K562 (cell line): ENCODE results near the gene ZSWIM9. TPM values are rescaled to one million over a fixed set of nuclear protein-coding genes. Genes with fewer than 3 reads are reported as not detected.

Experiments used
- ATAC-seq: fragments of 200-7000 bp; cut with Tn5 transposase; 3 replicates; pipeline ENCODE4 v1.9.1; 2020; ENCODE audit warnings: moderate library complexity
- BruUV-seq: library from RNA; stranded (reverse); fragments of 400-500 nt; replicated peaks from 2 replicates; lab custom pipeline; 2021; lab: Mats Ljungman, UMichigan
- CTCF ChIA-PET: fragments of 300-600 bp; formaldehyde crosslinking; extraction: SDS; loops from one replicate; lab custom pipeline; 2021; ENCODE audit warnings: low intra/inter-chr PET ratio; lab: Yijun Ruan, JAX
- POLR2A ChIA-PET: fragments of 300-600, 350-650 bp; sonication (Branson Sonifier 250); formaldehyde crosslinking; extraction: SDS; loops from one replicate; lab custom pipeline; 2021; ENCODE audit warnings: antibody characterized with exemption, inconsistent platforms; lab: Yijun Ruan, JAX
- DNase-seq, 4 experiments: peaks; one replicate each; pipeline versions ENCODE4 v3.0.0 to v3.0.0-alpha.2; 2011 to 2018; ENCODE audit warnings: low spot score in 3 of 4, mixed read lengths in 3 of 4; ENCODE audit errors: extremely low read depth in 1 of 4
- FAIRE-seq: peaks from 2 replicates; lab custom pipeline; 2011; peaks lifted over from hg19 to GRCh38; lab: Jason Lieb, UNC
- H2AFZ ChIP-seq: 2 replicates; pipeline ENCODE4 v1.6.0; 2011; ENCODE audit warnings: low read depth, low read length, control low read depth, inconsistent platforms
- H3K27ac ChIP-seq: fragments of 200-600 bp; 3 replicates; pipeline ENCODE4 v1.8.0; 2011; ENCODE audit warnings: low read depth, mild to moderate bottlenecking, control low read depth, inconsistent platforms, low read length, moderate library complexity, mixed read lengths; ENCODE audit errors: extremely low read depth
- H3K27me3 ChIP-seq, 2 experiments: fragments of 300-600 bp in 1 of 2; 2 replicates in 1 of 2; 3 replicates in 1 of 2; pipeline versions ENCODE4 v1.6.0 to v1.8.0; 2011; ENCODE audit warnings: inconsistent platforms in 2 of 2, low read length in 2 of 2, mild to moderate bottlenecking in 1 of 2, mixed read lengths in 1 of 2, moderate library complexity in 1 of 2; ENCODE audit not compliant: control insufficient read depth in 2 of 2, insufficient read depth in 2 of 2
- H3K36me3 ChIP-seq: fragments of 300-600 bp; 3 replicates; pipeline ENCODE4 v1.8.0; 2011; ENCODE audit warnings: mild to moderate bottlenecking, low read length, inconsistent platforms; ENCODE audit not compliant: control insufficient read depth, insufficient read depth
- H3K4me1 ChIP-seq, 2 experiments: fragments of 200-600 bp in 1 of 2; replicated peaks in 1 of 2; 2 replicates in 1 of 2; 3 replicates in 1 of 2; pipeline versions ENCODE4 v1.5.1 to v1.8.0; 2011; ENCODE audit warnings: inconsistent platforms in 2 of 2, low read length in 2 of 2, mild to moderate bottlenecking in 1 of 2, mixed read lengths in 1 of 2, moderate library complexity in 1 of 2; ENCODE audit not compliant: control insufficient read depth in 2 of 2, insufficient read depth in 2 of 2
- H3K4me2 ChIP-seq: 2 replicates; pipeline ENCODE4 v1.6.1; 2011; ENCODE audit warnings: low read length, control low read depth, inconsistent platforms, mixed read lengths; ENCODE audit not compliant: insufficient read depth
- H3K4me3 ChIP-seq: fragments of 200-600 bp; sonication (generic), shearing (Covaris generic); 2 replicates; pipeline ENCODE4 v1.5.1; 2016; ENCODE audit warnings: control low read depth, inconsistent platforms
- H3K79me2 ChIP-seq: fragments of 200-600 bp; 3 replicates; pipeline ENCODE4 v1.8.0; 2011; ENCODE audit warnings: low read length, inconsistent platforms; ENCODE audit not compliant: control insufficient read depth, insufficient read depth
- H3K9ac ChIP-seq, 2 experiments: 2 replicates each; pipeline versions ENCODE4 v1.6.0 to v1.6.1; 2011; ENCODE audit warnings: low read depth in 2 of 2, low read length in 2 of 2, control low read depth in 1 of 2, inconsistent platforms in 1 of 2, mild to moderate bottlenecking in 1 of 2, mixed read lengths in 1 of 2; ENCODE audit not compliant: insufficient read depth in 1 of 2
- H3K9me1 ChIP-seq: one replicate; pipeline ENCODE4 v1.6.0; 2011; ENCODE audit warnings: inconsistent platforms, mild to moderate bottlenecking, low read length, moderate library complexity; ENCODE audit not compliant: control insufficient read depth, insufficient read depth
- H3K9me3 ChIP-seq: replicated peaks from 2 replicates; pipeline ENCODE4 v1.5.1; 2011; ENCODE audit warnings: low read depth, low read length, inconsistent platforms; ENCODE audit not compliant: control insufficient read depth, insufficient read depth
- H4K20me1 ChIP-seq: replicated peaks from 2 replicates; pipeline ENCODE4 v1.6.1; 2011; ENCODE audit warnings: low read length, inconsistent platforms, mixed read lengths; ENCODE audit not compliant: control insufficient read depth, insufficient read depth
- CBFA2T2 ChIP-seq: fragments of 450-650 bp; conservative IDR thresholded peaks from 2 replicates; pipeline ENCODE4 v1.6.1; 2017; ENCODE audit warnings: mild to moderate bottlenecking
- CREB1 ChIP-seq, 2 experiments: sonication (generic) in 1 of 2; formaldehyde crosslinking in 1 of 2; IDR thresholded peaks; 2 replicates each; pipeline versions ENCODE4 v1.6.1 to v1.8.0; 2012 to 2022; ENCODE audit warnings: inconsistent platforms in 1 of 2, mild to moderate bottlenecking in 1 of 2, missing genetic modification reagents in 1 of 2, moderate library complexity in 1 of 2
- FOXO4 ChIP-seq: fragments of 450-650 bp; formaldehyde crosslinking; IDR thresholded peaks from 2 replicates; pipeline ENCODE4 v1.4.0; 2020; ENCODE audit warnings: mild to moderate bottlenecking, moderate library complexity
- RBFOX2 ChIP-seq: fragments of 200-400 bp; formaldehyde crosslinking; IDR thresholded peaks from 2 replicates; pipeline ENCODE4 v1.6.1; 2017; ENCODE audit warnings: low read depth, mild to moderate bottlenecking, low read length, moderate library complexity
- SMARCA4 ChIP-seq: fragments of 450-650 bp; IDR thresholded peaks from 2 replicates; pipeline ENCODE4 v1.6.1; 2016
- SP2 ChIP-seq: IDR thresholded peaks from 2 replicates; pipeline ENCODE4 v1.6.1; 2011; ENCODE audit warnings: mild to moderate bottlenecking, low read depth, low read length, moderate library complexity; ENCODE audit not compliant: poor library complexity, severe bottlenecking; ENCODE audit errors: extremely low read depth
- U2AF2 ChIP-seq: fragments of 200-400 bp; formaldehyde crosslinking; optimal IDR thresholded peaks from 2 replicates; pipeline ENCODE3; 2017; ENCODE audit warnings: low read depth, mild to moderate bottlenecking, low read length
- USF1 ChIP-seq: sonication (generic); formaldehyde crosslinking; IDR thresholded peaks from 2 replicates; pipeline ENCODE4 v1.9.0; 2022; ENCODE audit warnings: mild to moderate bottlenecking, missing genetic modification reagents
- ZNF274 ChIP-seq: IDR thresholded peaks from 2 replicates; pipeline ENCODE4 v1.6.1; 2011; ENCODE audit warnings: low read depth, mild to moderate bottlenecking, low read length, moderate library complexity, borderline replicate concordance
- WGBS: fragments of 100-300 bp; shearing (Covaris generic); methylation state at CpG from one replicate; pipeline ENCODE4 v1.1.6; 2016; ENCODE audit warnings: low coverage, mixed read lengths; ENCODE audit not compliant: insufficient coverage; ENCODE audit errors: missing lambda C conversion rate; 5-methylcytosine and 5-hydroxymethylcytosine counted together
- in situ Hi-C: fragments of 300-500 bp; cut with MboI; formaldehyde crosslinking; loops from 4 replicates; pipeline ENCODE4 v1.15.0; 2018; ENCODE audit warnings: inconsistent platforms, mixed read lengths
- intact Hi-C: fragments of 100-400 bp; cut with micrococcal nuclease; formaldehyde crosslinking; loops from 2 replicates; pipeline ENCODE4 v1.14.2; 2022
- polyA plus RNA-seq, 8 experiments: library from polyadenylated mRNA; depleted of rRNA in 4 of 8; stranded (reverse) in 5 of 8; unstranded in 3 of 8; fragments of >200 nt; fragmentation: Nextera tagmentation in 2 of 8; fragmentation: Illumina TruSeq in 1 of 8; extraction: Ambion mirVana in 2 of 8; extraction: Trizol in 1 of 8; gene quantifications; 2 replicates each; pipeline versions ENCODE4 v1.2.1 to v1.2.3, GENCODE V29; 2011 to 2014; ENCODE audit warnings: inconsistent platforms in 1 of 8, missing spikeins in 1 of 8
- total RNA-seq, 7 experiments: library from RNA; depleted of rRNA in 6 of 7; stranded (reverse); fragments of >200 nt in 6 of 7; fragmentation: Illumina TruSeq in 2 of 7; extraction: Trizol in 2 of 7; gene quantifications; 2 replicates each; pipeline versions ENCODE4 v1.2.1 to v1.2.3, GENCODE V29; 2011 to 2021; ENCODE audit warnings: low replicate concordance in 1 of 7

ZSWIM9 gene
- total and polyA plus RNA-seq, 9 of the 15 experiments (the other 6 are each of a cell fraction or from before 2014, with no cell fraction given): 0.04 to 1.4 (median 0.34) TPM; not detected in 1

DNA sequence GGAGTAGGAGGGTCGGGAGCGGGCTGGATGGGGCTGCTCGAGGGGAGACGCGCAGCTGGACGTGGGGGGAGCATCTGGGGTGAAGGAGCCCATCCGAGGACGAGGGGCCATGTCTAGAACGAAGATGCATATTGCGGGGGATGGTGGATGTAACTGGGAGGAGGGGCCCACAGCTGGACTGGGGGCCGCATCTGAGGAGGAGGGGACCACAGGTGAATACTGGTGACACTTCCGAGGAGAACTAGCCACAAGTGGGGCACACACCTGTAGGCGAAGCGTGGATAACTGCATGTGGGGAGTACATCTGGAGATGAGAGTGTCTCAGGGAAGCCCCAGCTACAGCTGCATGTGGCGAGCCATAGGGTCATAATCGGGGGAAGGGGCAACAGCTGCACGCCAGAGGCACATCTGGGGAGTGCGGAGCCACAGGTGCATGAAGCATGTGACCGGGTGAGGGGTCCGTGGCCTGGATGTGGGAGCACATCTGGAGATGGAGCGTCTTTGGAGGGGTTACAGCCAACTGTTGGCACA lies 402 bp downstream of the ZSWIM9 start:
- CTCF ChIA-PET: no interaction called here
- Histone ChIP-seq H3K9ac (peak overlapping the region; percentile 98 to 100), H4K20me1 (peaks cover 8% of the 10 kb centered on the region; the same call in 1 of the 2 replicates), H3K9me1 (no peaks in the 10 kb centered on the region), H3K79me2 (peaks cover 39% of the 10 kb centered on the region), H2AFZ (peak overlapping the region; percentile 73), H3K4me3 (peak overlapping the region; percentile 99), H3K27me3 (no peaks in the 10 kb centered on the region), H3K36me3 (peaks cover 15% of the 10 kb centered on the region), H3K27ac (peak overlapping the region; percentile 42; the same call in 2 of the 3 replicates), H3K9me3 (no peaks in the 10 kb centered on the region), H3K4me1 (peaks cover 7 to 22% of the 10 kb centered on the region in 2 experiments; a peak in 3 of 5 replicates), H3K4me2 (peak overlapping the region; percentile 90)
- ATAC-seq (no peak; the same call in 2 of the 3 replicates), FAIRE-seq (no peak), DNase-seq (peak in 1 of 4 experiments; percentile 14)
- intact Hi-C loops: no loop called here
- in situ Hi-C loops: no loop called here
- 23% methylated on average over 13 of the region's 21 CpGs for WGBS
- POLR2A ChIA-PET: interaction anchor here (1.1 to 1.2 kb wide), 2 partner anchors 33 to 45 kb away, joined by 3 read pairs; no protein-coding TSS in a partner anchor
- BruUV-seq: TSS peak; percentile 44
- no peak for TF ChIP-seq SP2
- no peak for TF ChIP-seq SMARCA4
- TF ChIP-seq RBFOX2: no peak
- no peak for TF ChIP-seq CREB1 (IDR thresholded peaks at IDR 0.05)
- TF ChIP-seq CREB1 (CRISPR knock-in tag; IDR thresholded peaks at IDR 0.05): no peak
- TF ChIP-seq U2AF2: no peak
- TF ChIP-seq ZNF274: no peak
- TF ChIP-seq FOXO4: no peak
- TF ChIP-seq CBFA2T2: peak; percentile 20; the same call in 1 of the 2 replicates
- TF ChIP-seq USF1 (CRISPR knock-in tag): 0 out of 2 replicates have a peak, but pooled peaks have one; percentile 9
